WTC11 (cell line): Measurements from ENCODE around the gene PPHLN1. TPM values are rescaled to one million over a fixed set of nuclear protein-coding genes. Genes with fewer than 3 reads are reported as not detected.

Experiments
- ATF2 ChIP-seq: sonication (generic); formaldehyde crosslinking; IDR thresholded peaks from 2 replicates; pipeline ENCODE4 v1.8.1; 2022; ENCODE audit warnings: low read depth, missing genetic modification reagents, borderline replicate concordance
- ATF6 ChIP-seq: sonication (generic); formaldehyde crosslinking; IDR thresholded peaks from 2 replicates; pipeline ENCODE4 v1.8.1; 2023; ENCODE audit warnings: mild to moderate bottlenecking, missing genetic modification reagents
- ELF4 ChIP-seq: sonication (generic); formaldehyde crosslinking; IDR thresholded peaks from 2 replicates; pipeline ENCODE4 v1.8.1; 2022; ENCODE audit warnings: low read depth, mild to moderate bottlenecking, moderate library complexity, missing genetic modification reagents
- EMX1 ChIP-seq: fragments of 250-450 bp; sonication (Bioruptor Pico); IDR thresholded peaks from 2 replicates; pipeline ENCODE4 v1.8.0; 2021; ENCODE audit warnings: mild to moderate bottlenecking
- ERG ChIP-seq: fragments of 250-450 bp; sonication (Bioruptor Pico); IDR thresholded peaks from 2 replicates; pipeline ENCODE4 v1.8.0; 2021; ENCODE audit warnings: mild to moderate bottlenecking
- ESRRA ChIP-seq: sonication (generic); formaldehyde crosslinking; IDR thresholded peaks from 2 replicates; pipeline ENCODE4 v1.8.1; 2022; ENCODE audit warnings: mild to moderate bottlenecking, missing genetic modification reagents, borderline replicate concordance
- GABPB1 ChIP-seq: sonication (generic); formaldehyde crosslinking; IDR thresholded peaks from 2 replicates; pipeline ENCODE4 v1.8.1; 2023; ENCODE audit warnings: mild to moderate bottlenecking, missing genetic modification reagents
- GTF2I ChIP-seq: fragments of 250-450 bp; sonication (Bioruptor Pico); conservative IDR thresholded peaks from 2 replicates; pipeline ENCODE4 v1.4.0; 2021; ENCODE audit warnings: mild to moderate bottlenecking
- HMGA2 ChIP-seq: fragments of 250-450 bp; sonication (Bioruptor Pico); IDR thresholded peaks from 2 replicates; pipeline ENCODE4 v1.4.0; 2021; ENCODE audit warnings: mild to moderate bottlenecking, moderate library complexity
- HMGXB4 ChIP-seq: sonication (generic); formaldehyde crosslinking; IDR thresholded peaks from 2 replicates; pipeline ENCODE4 v1.8.1; 2023; ENCODE audit warnings: mild to moderate bottlenecking, moderate library complexity, missing genetic modification reagents
- IRF1 ChIP-seq: sonication (generic); formaldehyde crosslinking; IDR thresholded peaks from 2 replicates; pipeline ENCODE4 v1.8.0; 2023; ENCODE audit warnings: missing genetic modification reagents
- MYBL2 ChIP-seq: sonication (generic); formaldehyde crosslinking; IDR thresholded peaks from 2 replicates; pipeline ENCODE4 v1.8.1; 2023; ENCODE audit warnings: mild to moderate bottlenecking, moderate library complexity, missing genetic modification reagents
- NFE2L1 ChIP-seq: sonication (generic); formaldehyde crosslinking; IDR thresholded peaks from 2 replicates; pipeline ENCODE4 v1.8.1; 2023; ENCODE audit warnings: missing genetic modification reagents
- PRRX2 ChIP-seq: fragments of 250-450 bp; sonication (Bioruptor Pico); IDR thresholded peaks from 2 replicates; pipeline ENCODE4 v1.8.0; 2021; ENCODE audit warnings: mild to moderate bottlenecking
- SP1 ChIP-seq: sonication (generic); formaldehyde crosslinking; conservative IDR thresholded peaks from 2 replicates; pipeline ENCODE4 v1.8.1; 2022; ENCODE audit warnings: missing genetic modification reagents
- STAT6 ChIP-seq: sonication (generic); formaldehyde crosslinking; conservative IDR thresholded peaks from 2 replicates; pipeline ENCODE4 v1.8.1; 2023; ENCODE audit warnings: mild to moderate bottlenecking, low read depth, missing genetic modification reagents, moderate library complexity
- TCF7 ChIP-seq: sonication (generic); formaldehyde crosslinking; IDR thresholded peaks from 2 replicates; pipeline ENCODE4 v1.8.0; 2022; ENCODE audit warnings: mild to moderate bottlenecking, low read depth, missing genetic modification reagents, moderate library complexity
- USF2 ChIP-seq: sonication (generic); formaldehyde crosslinking; IDR thresholded peaks from 2 replicates; pipeline ENCODE4 v1.8.1; 2023; ENCODE audit warnings: mild to moderate bottlenecking, missing genetic modification reagents, moderate library complexity
- ZBTB43 ChIP-seq: sonication (generic); formaldehyde crosslinking; IDR thresholded peaks from 2 replicates; pipeline ENCODE4 v1.8.1; 2023; ENCODE audit warnings: mild to moderate bottlenecking, missing genetic modification reagents
- ZNF263 ChIP-seq: sonication (generic); formaldehyde crosslinking; IDR thresholded peaks from 2 replicates; pipeline ENCODE4 v1.8.1; 2022; ENCODE audit warnings: low read depth, mild to moderate bottlenecking, moderate library complexity, missing genetic modification reagents
- ZNF317 ChIP-seq: sonication (generic); formaldehyde crosslinking; IDR thresholded peaks from 2 replicates; pipeline ENCODE4 v1.8.1; 2023; ENCODE audit warnings: low read depth, mild to moderate bottlenecking, moderate library complexity, missing genetic modification reagents, borderline replicate concordance
- ZNF416 ChIP-seq: fragments of 250-450 bp; sonication (Bioruptor Pico); IDR thresholded peaks from 2 replicates; pipeline ENCODE4 v1.9.0; 2021; ENCODE audit warnings: mild to moderate bottlenecking, inconsistent platforms
- ZNF423 ChIP-seq: fragments of 250-450 bp; sonication (Bioruptor Pico); IDR thresholded peaks from 2 replicates; pipeline ENCODE4 v2.1.2; 2022; ENCODE audit warnings: mild to moderate bottlenecking, moderate library complexity
- ZNF671 ChIP-seq: fragments of 250-450 bp; sonication (Bioruptor Pico); IDR thresholded peaks from 2 replicates; pipeline ENCODE4 v1.8.0; 2021; ENCODE audit warnings: mild to moderate bottlenecking
- total RNA-seq: library from RNA; stranded (reverse); gene quantifications from 3 replicates; pipeline ENCODE4 v1.2.3, GENCODE V29; 2021

Gene PPHLN1
- total RNA-seq, 1 experiment from 2014 or later = 61.1 TPM

GRCh38 chr12:42482748-42483520, 157.0 kb downstream of the PPHLN1 start (continued):
- TF ChIP-seq ZNF263 (no peak), TCF7 (CRISPR knock-in tag) (no peak), EMX1 (CRISPR knock-in tag) (no peak), ZNF416 (CRISPR knock-in tag) (no peak), GABPB1 (CRISPR knock-in tag) (peak; percentile 34; the same call in 1 of the 2 replicates), STAT6 (CRISPR knock-in tag) (no peak), IRF1 (CRISPR knock-in tag) (no peak), SP1 (CRISPR knock-in tag) (no peak; the same call in 1 of the 2 replicates), ZBTB43 (CRISPR knock-in tag) (0 out of 2 replicates have a peak, but pooled peaks have one; percentile 41), PRRX2 (CRISPR knock-in tag) (no peak), HMGA2 (no peak), MYBL2 (no peak), NFE2L1 (CRISPR knock-in tag) (no peak), ZNF671 (no peak), USF2 (CRISPR knock-in tag) (no peak), ESRRA (CRISPR knock-in tag) (no peak), ZNF317 (CRISPR knock-in tag) (no peak), HMGXB4 (CRISPR knock-in tag) (peak; percentile 100), ATF6 (no peak), ERG (no peak), ATF2 (CRISPR knock-in tag) (no peak), ZNF423 (CRISPR knock-in tag) (peak; percentile 61; the same call in 1 of the 2 replicates), GTF2I (CRISPR knock-in tag) (no peak), ELF4 (CRISPR knock-in tag) (no peak)
